Activated gamma-delta T cell treated with anti-CD3 and anti-CD28 coated beads, Interleukin-2, amount 50 U/mL, for 16 hours (primary cell): ENCODE measurements around the gene TAF11L6.
"Not testable (repeated sequence)": the region's sequence is repeated elsewhere in the genome, so short reads cannot be mapped to it uniquely, and the experiment has no call there.

ENCODE experiments used
- DNase-seq: peaks from one replicate; pipeline ENCODE4 v3.0.0-alpha.2; 2020; ENCODE audit warnings: low read depth

Gene TAF11L6

DNA sequence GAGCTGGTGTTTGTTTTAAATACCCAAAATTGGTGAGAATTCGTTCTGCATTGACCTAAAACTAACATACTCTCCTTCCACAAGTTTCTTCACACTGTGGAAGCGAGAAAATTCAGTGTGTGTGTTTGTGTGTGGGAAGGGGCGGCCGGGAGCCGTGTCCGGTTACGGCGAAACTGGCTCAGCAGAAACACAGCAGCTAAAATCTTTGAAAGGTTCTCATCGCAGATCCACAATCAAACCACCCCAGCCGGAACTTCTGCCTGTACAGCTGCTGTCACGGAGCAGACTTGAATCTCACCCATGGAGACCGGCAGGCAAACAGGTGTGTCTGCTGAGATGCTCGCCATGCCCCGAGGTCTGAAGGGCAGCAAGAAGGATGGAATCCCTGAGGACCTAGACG is at the start of gene TAF11L6:
Gene TAF11L6, plus strand, starts transcription at position 301 of the 400 bp plus-strand sequence.
- DNase-seq: not testable (repeated sequence)

- no peak for DNase-seq
Measured at GRCh38 chr5:17481378-17481777, 47.1 kb upstream of the TAF11L6 start.

DNA sequence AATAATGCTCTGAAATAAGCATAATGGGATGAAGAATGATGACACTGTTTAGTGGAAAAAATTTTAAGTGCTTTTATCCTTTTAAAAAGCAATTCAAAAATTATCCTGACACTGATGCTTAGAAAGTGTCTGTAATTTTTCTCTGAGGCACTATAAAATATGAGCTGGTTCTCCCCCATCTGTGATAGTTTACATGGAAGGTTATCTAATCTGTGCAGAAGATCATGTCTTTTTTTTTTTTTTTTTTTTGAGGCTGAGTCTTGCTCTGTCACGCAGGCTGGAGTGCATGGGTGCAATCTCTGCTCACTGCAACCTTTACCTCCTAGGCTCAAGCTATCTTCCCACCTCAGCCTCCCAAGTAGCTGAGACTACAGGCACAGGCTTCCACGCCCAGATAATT is 45.7 kb upstream of the TAF11L6 start:
- no peak for DNase-seq

- not testable (repeated sequence) for DNase-seq
Measured at GRCh38 chr5:17486464-17487173, 41.9 kb upstream of the TAF11L6 start.

DNA sequence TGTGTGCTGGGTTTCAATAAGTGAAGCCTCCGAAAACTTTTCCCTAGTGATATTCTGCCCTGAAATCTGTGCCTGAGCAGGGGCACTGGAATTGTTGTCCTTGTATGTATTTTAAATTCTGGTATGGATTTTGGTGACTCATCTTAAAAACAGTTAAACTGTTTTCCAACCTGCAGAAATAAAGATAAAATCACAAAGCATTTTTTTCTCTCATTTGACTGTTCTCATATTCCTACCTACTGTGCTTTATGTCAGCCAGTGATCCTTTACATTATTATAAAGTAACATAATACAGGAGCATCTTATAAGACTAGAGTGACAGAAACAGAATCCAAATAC is 41.3 kb upstream of the TAF11L6 start:
- DNase-seq: no peak

GRCh38 chr5:17491257-17491656 is 37.2 kb upstream of the TAF11L6 start:
- not testable (repeated sequence) for DNase-seq

DNA sequence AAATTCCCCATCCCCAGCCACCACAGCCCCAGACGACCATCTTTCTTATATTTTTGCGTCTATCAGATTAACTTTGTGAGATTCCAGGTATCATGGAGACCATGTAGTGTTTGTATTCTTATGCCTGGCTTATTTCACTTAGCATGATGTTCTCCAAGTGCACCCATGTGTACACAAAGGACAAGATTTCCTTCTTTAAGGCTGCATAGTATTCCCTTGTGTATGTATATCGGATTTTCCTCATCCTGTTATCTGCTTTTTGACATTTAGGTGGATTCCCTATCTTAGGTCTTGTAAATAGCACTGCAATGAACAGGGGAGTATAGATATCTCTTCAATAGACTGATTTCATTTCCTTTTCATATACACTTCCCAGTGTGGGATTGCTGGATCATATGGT is 35.7 kb upstream of the TAF11L6 start:
- DNase-seq: no peak

- DNase-seq: no peak
Measured at GRCh38 chr5:17497446-17497845, 31.0 kb upstream of the TAF11L6 start.

DNA sequence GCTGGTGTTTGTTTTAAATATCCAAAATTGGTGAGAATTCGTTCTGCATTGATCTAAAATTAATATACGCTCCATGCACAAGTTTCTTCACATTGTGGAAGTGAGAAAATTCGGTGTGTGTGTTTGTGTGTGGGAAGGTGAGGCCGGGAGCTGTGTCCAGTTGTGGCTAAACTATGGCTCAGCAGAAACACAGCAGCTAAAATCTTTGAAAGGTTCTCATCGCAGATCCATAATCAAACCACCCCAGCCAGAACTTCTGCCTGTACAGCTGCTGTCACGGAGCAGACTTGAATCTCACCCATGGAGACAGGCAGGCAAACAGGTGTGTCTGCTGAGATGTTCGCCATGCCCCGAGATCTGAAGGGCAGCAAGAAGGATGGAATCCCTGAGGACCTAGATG is 30.5 kb upstream of the TAF11L6 start, which contains the start of gene TAF11L2:
Gene TAF11L2, plus strand, starts transcription at position 301 of the 400 bp plus-strand sequence.
- not testable (repeated sequence) for DNase-seq

DNA sequence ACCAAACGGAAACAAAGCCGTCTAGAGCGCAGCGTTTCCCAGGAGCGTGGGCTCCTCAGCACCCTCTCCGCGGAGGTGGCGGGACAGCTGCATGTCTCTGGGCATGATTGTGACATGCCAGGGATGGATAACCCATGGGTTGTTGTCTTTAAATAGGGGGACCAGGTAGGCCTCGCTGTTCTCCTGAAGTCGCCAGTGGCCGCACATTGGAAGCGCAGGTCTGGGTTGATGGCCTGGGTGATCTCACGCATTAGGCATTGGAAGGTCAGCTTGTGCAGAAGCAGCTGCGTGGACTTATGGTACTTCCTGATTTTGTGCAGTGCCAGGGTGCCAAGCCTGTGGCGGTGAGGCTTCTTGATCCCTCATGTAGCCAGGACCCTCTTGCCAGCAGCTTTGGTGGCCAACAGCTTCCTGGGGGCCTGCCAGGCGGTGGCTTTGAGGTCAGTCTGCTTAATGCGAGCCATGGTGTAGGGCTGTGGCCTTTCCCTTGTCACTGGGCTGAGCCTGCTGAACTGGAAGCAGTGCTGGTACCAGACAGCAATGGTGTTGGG is 16.6 kb upstream of the TAF11L6 start:
- DNase-seq: no peak

DNA sequence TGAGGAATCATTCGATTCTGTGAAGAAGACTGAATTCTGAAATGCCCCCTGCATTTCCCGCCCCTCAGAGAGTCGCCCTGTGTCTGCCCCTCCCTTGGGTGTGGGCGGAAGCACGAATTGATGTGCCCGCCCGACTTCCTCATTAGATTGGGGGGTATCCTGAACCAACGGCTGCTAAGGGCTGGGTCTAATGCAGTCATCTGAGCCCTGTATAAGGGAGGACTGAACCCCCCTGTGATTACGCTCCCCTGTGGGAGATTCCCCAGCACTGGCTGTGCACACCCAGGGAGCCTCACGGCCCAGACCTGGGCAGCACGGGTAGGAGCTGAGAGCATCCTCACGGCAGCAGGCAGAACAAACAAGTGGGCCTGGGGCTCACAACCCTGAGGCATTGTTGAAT is 10.9 kb upstream of the TAF11L6 start:
- DNase-seq: peak; percentile 10

GRCh38 chr5:17518067-17518466 is 10.4 kb upstream of the TAF11L6 start, which contains the start of gene TAF11L3:
TSS of gene TAF11L3 (plus strand) at chr5:17518367.
- DNase-seq: not testable (repeated sequence)

DNA sequence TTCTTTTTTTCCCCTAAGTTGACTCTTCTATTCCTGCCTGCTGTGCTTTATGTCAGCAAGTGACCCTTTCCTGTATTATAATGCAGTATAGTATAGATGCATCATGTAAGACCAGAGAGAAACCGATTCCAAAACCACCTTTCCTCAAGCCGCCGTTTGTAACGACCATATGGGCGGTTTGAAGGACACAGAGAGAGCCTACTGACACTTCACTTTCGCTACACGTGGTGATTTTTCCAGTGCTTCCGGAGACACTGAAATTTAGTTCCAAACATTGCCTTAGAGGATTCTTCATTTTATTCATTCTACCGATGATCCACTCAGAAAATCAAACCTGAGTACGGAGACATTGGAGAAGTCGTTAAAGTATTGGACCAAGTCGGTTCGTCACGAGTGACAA is 9.0 kb upstream of the TAF11L6 start:
- not testable (repeated sequence) for DNase-seq

GRCh38 chr5:17521501-17521900 is 7.0 kb upstream of the TAF11L6 start, which contains the start of gene TAF11L4:
TSS of gene TAF11L4 (plus strand) at chr5:17521801.
- not testable (repeated sequence) for DNase-seq

- not testable (repeated sequence) for DNase-seq
Measured at GRCh38 chr5:17524935-17525334, 3.5 kb upstream of the TAF11L6 start, which contains the start of gene TAF11L5. TSS of gene TAF11L5 (plus strand) at chr5:17525235.

DNA sequence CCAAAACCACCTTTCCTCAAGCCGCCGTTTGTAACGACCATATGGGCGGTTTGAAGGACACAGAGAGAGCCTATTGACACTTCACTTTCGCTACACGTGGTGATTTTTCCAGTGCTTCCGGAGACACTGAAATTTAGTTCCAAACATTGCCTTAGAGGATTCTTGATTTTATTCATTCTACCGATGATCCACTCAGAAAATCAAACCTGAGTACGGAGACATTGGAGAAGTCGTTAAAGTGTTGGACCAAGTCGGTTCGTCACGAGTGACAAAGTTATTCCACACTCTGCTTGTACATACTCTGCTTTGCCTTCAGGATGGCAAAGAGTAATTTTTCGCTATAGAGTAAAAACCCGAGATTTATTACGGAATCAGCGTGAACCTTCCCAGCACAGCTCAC is 2.0 kb upstream of the TAF11L6 start:
- not testable (repeated sequence) for DNase-seq
